B cell (primary cell): Measurements from ENCODE around the gene NRP1. TPM values are rescaled to one million over a fixed set of nuclear protein-coding genes. Genes with fewer than 3 reads are reported as not detected.

ENCODE experiments used
- ATAC-seq: fragments of 200-7000 bp; cut with Tn5 transposase; one replicate; pipeline ENCODE4 v1.10.0; 2021; ENCODE audit warnings: low read depth, mild to moderate bottlenecking, moderate number of reproducible peaks, moderate library complexity
- CTCF ChIA-PET: fragments of 350-600 bp; sonication (Branson Sonifier 250); formaldehyde crosslinking; loops from one replicate; lab custom pipeline; 2021; ENCODE audit warnings: antibody characterized with exemption, inconsistent platforms; lab: Charles Lee
- POLR2A ChIA-PET: fragments of 350-600 bp; sonication (Branson Sonifier 250); formaldehyde crosslinking; loops from one replicate; lab custom pipeline; 2021; ENCODE audit warnings: antibody characterized with exemption; lab: Charles Lee
- DNase-seq: peaks from one replicate; pipeline ENCODE4 v3.0.0; 2013
- H2AFZ ChIP-seq: 2 replicates; pipeline ENCODE4 v1.6.1; 2012; ENCODE audit warnings: mild to moderate bottlenecking, low read depth, low read length; ENCODE audit not compliant: insufficient read depth, poor library complexity, severe bottlenecking
- H3K27ac ChIP-seq, 2 donors: 1 replicate in 1 of 2; 2 replicates in 1 of 2; pipeline ENCODE4 v1.5.1; 2012 to 2013; ENCODE audit warnings: low read length in 2 of 2, mild to moderate bottlenecking in 2 of 2, moderate library complexity in 1 of 2
- H3K27me3 ChIP-seq, 4 experiments: fragments of 200-600 bp in 1 of 4; sonication (generic) in 1 of 4; replicated peaks in 1 of 4; 1 replicate in 2 of 4; 2 replicates in 2 of 4; pipeline versions ENCODE4 v1.6.1 to v1.7.0; 2013 to 2016; ENCODE audit warnings: low read length in 3 of 4, mild to moderate bottlenecking in 2 of 4, mixed read lengths in 1 of 4, moderate library complexity in 1 of 4; ENCODE audit not compliant: insufficient read depth in 4 of 4, control insufficient read depth in 3 of 4; ENCODE audit errors: control extremely low read depth in 1 of 4
- H3K36me3 ChIP-seq, 2 experiments: replicated peaks in 1 of 2; 1 replicate in 1 of 2; 2 replicates in 1 of 2; pipeline versions ENCODE4 v1.6.1 to v1.7.1; 2013; ENCODE audit warnings: low read length in 1 of 2; ENCODE audit not compliant: insufficient read depth in 2 of 2, control insufficient read depth in 1 of 2; ENCODE audit errors: control extremely low read depth in 1 of 2, extremely low read depth in 1 of 2
- H3K4me1 ChIP-seq, 2 donors: fragments of 200-600 bp in 1 of 2; sonication (generic) in 1 of 2; 1 replicate in 1 of 2; 2 replicates in 1 of 2; pipeline versions ENCODE4 v1.5.1 to v1.6.1; 2013 to 2017; ENCODE audit warnings: low read length in 2 of 2; ENCODE audit not compliant: control insufficient read depth in 2 of 2, insufficient read depth in 2 of 2
- H3K4me2 ChIP-seq: replicated peaks from 2 replicates; pipeline ENCODE3; 2012; ENCODE audit warnings: mild to moderate bottlenecking, low read depth, low read length; ENCODE audit not compliant: poor library complexity, severe bottlenecking
- H3K4me3 ChIP-seq, 5 experiments: fragments of 200-600 bp in 1 of 5; sonication (generic) in 1 of 5; 1 replicate in 3 of 5; 2 replicates in 2 of 5; pipeline versions ENCODE4 v1.5.1 to v1.7.0; 2011 to 2016; ENCODE audit warnings: low read length in 4 of 5, mild to moderate bottlenecking in 4 of 5, low read depth in 2 of 5, control low read depth in 1 of 5, moderate library complexity in 1 of 5; ENCODE audit not compliant: insufficient read depth in 1 of 5; ENCODE audit errors: control extremely low read depth in 1 of 5, extremely low read depth in 1 of 5
- H3K79me2 ChIP-seq: fragments of 200-600 bp; sonication (generic); one replicate; pipeline ENCODE4 v1.6.0; 2016; ENCODE audit warnings: low read length; ENCODE audit not compliant: control insufficient read depth, insufficient read depth
- H3K9ac ChIP-seq: fragments of 200-600 bp; sonication (generic); 2 replicates; pipeline ENCODE4 v1.6.1; 2017; ENCODE audit warnings: mild to moderate bottlenecking, low read length, moderate library complexity
- H3K9me3 ChIP-seq, 3 donors: one replicate each; pipeline versions ENCODE4 v1.6.1 to v1.7.1; 2013; ENCODE audit warnings: low read length in 2 of 3; ENCODE audit not compliant: control insufficient read depth in 2 of 3, insufficient read depth in 1 of 3; ENCODE audit errors: control extremely low read depth in 1 of 3
- H4K20me1 ChIP-seq: 2 replicates; pipeline ENCODE4 v1.6.0; 2012; ENCODE audit warnings: mild to moderate bottlenecking, low read length; ENCODE audit not compliant: insufficient read depth, control insufficient read depth, poor library complexity, severe bottlenecking
- H3K27ac Mint-ChIP-seq: one replicate; pipeline ENCODE4 v1.8.0; 2021; ENCODE audit warnings: mixed read lengths
- H3K27me3 Mint-ChIP-seq: one replicate; pipeline ENCODE4 v1.8.0; 2021; ENCODE audit warnings: mixed read lengths
- H3K4me1 Mint-ChIP-seq: one replicate; pipeline ENCODE4 v1.8.0; 2021; ENCODE audit warnings: mixed read lengths
- H3K4me3 Mint-ChIP-seq: one replicate; pipeline ENCODE4 v1.8.0; 2021; ENCODE audit warnings: mixed read lengths
- H3K9me3 Mint-ChIP-seq: one replicate; pipeline ENCODE4 v1.8.0; 2022; ENCODE audit warnings: mixed read lengths; ENCODE audit not compliant: insufficient read depth
- CTCF ChIP-seq: fragments of 200-600 bp; IDR thresholded peaks from one replicate; pipeline ENCODE4 v1.8.0; 2022; ENCODE audit warnings: antibody characterized with exemption, mild to moderate bottlenecking
- EZH2 ChIP-seq: IDR thresholded peaks from 2 replicates; pipeline ENCODE4 v1.6.1; 2012; ENCODE audit warnings: borderline replicate concordance, low read depth, mild to moderate bottlenecking, moderate library complexity, low read length; ENCODE audit not compliant: insufficient read depth, poor library complexity, severe bottlenecking
- WGBS: methylation state at CpG from one replicate; pipeline ENCODE4 v1.1.5; 2013; ENCODE audit warnings: missing lambda C conversion rate; ENCODE audit not compliant: insufficient coverage; 5-methylcytosine and 5-hydroxymethylcytosine counted together
- intact Hi-C: fragments of 100-400 bp; cut with micrococcal nuclease; formaldehyde crosslinking; loops from one replicate; pipeline ENCODE4 v1.10.0; 2022
- polyA plus RNA-seq: library from polyadenylated mRNA; depleted of rRNA; stranded (reverse); fragments of >200 nt; gene quantifications from 2 replicates; pipeline ENCODE4 v1.2.3, GENCODE V29; 2012
- total RNA-seq, 2 donors: library from RNA; stranded (reverse); fragments of 120-200 nt in 1 of 2; gene quantifications; 1 replicate in 1 of 2; 2 replicates in 1 of 2; pipeline versions ENCODE4 v1.2.3 to v1.2.4, GENCODE V29; 2013 to 2022

The NRP1 gene
- total and polyA plus RNA-seq, 2 donors (not counting 1 experiment from before 2014, with no cell fraction given) = 0.34 TPM; not detected in 1

GRCh38 chr10:33190406-33190805 is 144.1 kb downstream of the NRP1 start:
- CTCF ChIA-PET = interaction anchor here (1.2 kb wide), 1 partner anchor 37 kb away, joined by 3 read pairs; no protein-coding TSS in a partner anchor
- 100% methylated on average over 1 of the region's 1 CpG for WGBS
- Histone ChIP-seq H3K27me3 (no peaks in the 10 kb centered on the region), H2AFZ (no peak overlapping the region), H3K36me3 (no peaks in the 10 kb centered on the region), H3K9ac (no peak overlapping the region), H3K27ac (no peak overlapping the region), H4K20me1 (no peaks in the 10 kb centered on the region), H3K79me2 (no peaks in the 10 kb centered on the region), H3K4me3 (no peak overlapping the region), H3K9me3 (no peaks in the 10 kb centered on the region), H3K4me2 (no peak overlapping the region), H3K4me1 (no peaks in the 10 kb centered on the region)
- TF ChIP-seq CTCF = no peak
- Mint-ChIP-seq H3K27ac (no peak overlapping the region), H3K27me3 (peaks cover 26% of the 10 kb centered on the region), H3K4me1 (peaks cover 3% of the 10 kb centered on the region), H3K9me3 (no peaks in the 10 kb centered on the region), H3K4me3 (no peak overlapping the region)
- POLR2A ChIA-PET = no interaction called here
- DNase-seq (no peak), ATAC-seq (no peak)
- intact Hi-C loops = no loop called here

DNA sequence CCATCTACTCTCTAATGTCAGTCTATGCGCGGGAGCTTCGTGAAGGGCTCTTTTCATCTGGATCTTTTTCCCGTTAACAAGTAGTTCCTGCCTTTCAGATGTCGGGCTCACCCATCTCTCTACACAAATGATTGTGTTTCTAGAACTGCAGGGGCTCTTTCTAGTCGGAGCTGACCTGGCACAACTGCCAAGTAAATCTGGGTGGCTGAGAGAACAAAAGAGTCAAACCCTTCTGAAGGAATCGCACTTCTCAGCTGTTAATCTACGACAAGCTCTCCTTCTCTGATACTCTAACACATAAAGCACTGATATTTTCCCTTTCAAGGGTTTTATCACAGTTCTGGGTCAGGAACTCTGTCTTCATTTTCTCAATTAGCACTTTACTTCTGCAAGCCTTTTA is 144.7 kb downstream of the NRP1 start:
- no peak overlapping the region for H2AFZ ChIP-seq
- H3K9ac ChIP-seq = no peak overlapping the region
- H3K9me3 Mint-ChIP-seq = no peaks in the 10 kb centered on the region
- intact Hi-C loops = no loop called here
- H3K36me3 ChIP-seq = no peaks in the 10 kb centered on the region
- peaks cover 26% of the 10 kb centered on the region for H3K27me3 Mint-ChIP-seq
- DNase-seq = no peak
- no peak overlapping the region for H3K4me2 ChIP-seq
- no peaks in the 10 kb centered on the region for H3K27me3 ChIP-seq
- H4K20me1 ChIP-seq = no peaks in the 10 kb centered on the region
- H3K4me3 ChIP-seq = no peak overlapping the region
- H3K9me3 ChIP-seq = no peaks in the 10 kb centered on the region
- H3K79me2 ChIP-seq = no peaks in the 10 kb centered on the region
- ChIA-PET POLR2A (no interaction called here), CTCF (interaction anchor here (0.5 kb wide), 1 partner anchor 160 kb away, joined by 3 read pairs; no protein-coding TSS in a partner anchor)
- H3K27ac Mint-ChIP-seq = no peak overlapping the region
- no peak for ATAC-seq
- TF ChIP-seq EZH2 (no peak), CTCF (no peak)
- 91% methylated on average over 8 of the region's 8 CpGs for WGBS
- no peaks in the 10 kb centered on the region for H3K4me1 ChIP-seq
- peaks cover 3% of the 10 kb centered on the region for H3K4me1 Mint-ChIP-seq
- no peak overlapping the region for H3K4me3 Mint-ChIP-seq
- H3K27ac ChIP-seq = no peak overlapping the region
